GM12874 (cell line): ENCODE data around the gene SLC9C1.

ENCODE experiments used
- CTCF ChIP-seq: IDR thresholded peaks from 2 replicates; pipeline ENCODE4 v1.5.1; 2011; ENCODE audit warnings: low read depth, mild to moderate bottlenecking, control low read depth, low read length, moderate library complexity; ENCODE audit not compliant: insufficient read depth

Gene SLC9C1

DNA sequence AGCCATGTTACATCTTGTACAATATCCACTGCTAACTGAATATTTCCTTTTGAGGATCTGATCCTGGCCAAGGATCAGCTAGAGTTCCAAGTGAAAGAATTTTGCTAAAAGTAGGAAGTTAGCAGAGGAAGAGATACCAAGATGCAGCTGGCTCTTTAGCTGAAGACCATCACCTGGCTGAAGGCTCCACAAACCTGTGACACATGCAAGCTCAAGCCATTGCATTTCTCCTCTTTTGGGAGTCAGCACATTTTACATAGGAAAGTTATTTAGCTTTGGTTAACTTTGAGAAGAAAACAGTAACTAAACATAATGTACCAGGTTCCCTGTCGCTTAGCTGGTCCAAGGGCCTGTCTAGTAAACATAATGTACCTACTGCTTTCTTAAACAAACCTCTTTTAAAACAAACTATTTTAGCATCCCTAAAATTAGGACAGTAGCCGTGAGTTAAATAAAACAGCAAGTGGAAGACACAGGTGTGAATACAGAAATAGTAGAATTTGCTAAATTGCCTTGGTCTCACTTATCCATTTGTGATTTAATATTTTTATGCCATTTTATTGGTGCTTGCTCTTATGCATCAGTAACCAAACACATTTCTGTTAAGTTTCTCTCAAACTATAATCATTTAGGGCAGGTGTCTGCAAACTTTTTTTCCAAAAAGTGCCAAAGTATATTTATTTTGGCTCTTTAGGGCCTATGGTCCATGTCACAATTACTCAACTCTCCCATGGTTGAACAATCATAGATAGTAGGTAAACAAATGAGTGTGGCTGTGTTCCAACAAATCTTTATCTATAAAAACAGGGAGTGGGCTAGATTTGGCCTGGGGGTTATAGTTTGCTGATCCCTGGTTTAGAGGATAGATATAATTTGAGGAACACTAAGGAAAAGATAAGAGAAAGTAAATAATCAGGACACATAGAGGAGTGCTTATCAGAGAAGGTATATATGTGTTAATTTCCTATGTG is 172.2 kb downstream of the SLC9C1 start:
- TF ChIP-seq CTCF: no peak

DNA sequence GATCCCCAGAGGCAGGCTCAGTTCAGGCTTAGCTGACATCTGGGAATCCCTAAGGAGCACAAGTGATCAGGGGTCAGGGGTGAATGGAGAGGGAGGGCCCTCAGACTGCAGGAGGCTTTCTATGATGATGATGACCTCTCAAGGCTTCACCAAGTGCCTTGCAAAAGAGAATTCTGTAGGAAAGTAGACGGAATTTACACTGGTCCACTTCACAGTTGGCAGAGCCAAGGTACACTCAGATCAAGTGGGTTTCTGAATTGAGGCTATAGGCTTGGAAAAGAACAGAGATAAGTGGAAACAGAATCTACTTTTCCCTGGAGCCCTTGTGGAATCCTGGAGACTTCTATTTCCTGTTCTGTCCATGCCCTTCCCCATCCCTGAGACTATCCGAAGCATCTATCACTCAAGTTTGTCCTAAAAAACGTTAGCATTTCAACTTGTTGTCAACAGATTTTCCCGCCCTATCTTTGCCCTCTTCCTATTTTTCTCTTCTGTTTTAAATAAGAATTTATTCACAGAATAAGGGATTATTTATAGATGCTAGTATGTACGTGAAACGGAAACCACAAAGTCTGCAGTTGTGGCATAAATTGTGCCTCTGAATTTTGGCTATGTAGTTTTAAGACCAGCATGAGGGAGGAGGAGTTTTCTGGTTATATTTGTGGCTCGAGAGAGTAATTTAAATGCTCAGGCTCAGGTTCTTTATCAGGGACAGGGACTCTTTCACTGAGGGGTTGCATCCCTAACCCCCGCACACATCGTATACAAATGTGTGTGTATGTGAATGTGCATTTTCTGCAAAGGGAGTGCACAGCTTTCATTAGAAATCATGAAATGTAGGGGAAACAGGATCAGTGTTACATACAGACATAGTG is 173.8 kb downstream of the SLC9C1 start:
- no peak for TF ChIP-seq CTCF

GRCh38 chr3:112117841-112118571 is 176.0 kb downstream of the SLC9C1 start:
- TF ChIP-seq CTCF: no peak

- no peak for TF ChIP-seq CTCF
Observed at GRCh38 chr3:112117415-112117814, 176.6 kb downstream of the SLC9C1 start.

- TF ChIP-seq CTCF: no peak
Observed at GRCh38 chr3:112116748-112117186, 177.2 kb downstream of the SLC9C1 start.

- TF ChIP-seq CTCF: no peak
Observed at GRCh38 chr3:112115806-112116383, 178.1 kb downstream of the SLC9C1 start.
